Measurements from ENCODE around the gene IGFBPL1. TPM values are rescaled to one million over a fixed set of nuclear protein-coding genes. Genes with fewer than 3 reads are reported as not detected.

IGFBPL1 gene
- polyA plus RNA-seq, 2 of the 4 experiments (the other 2 are of a cell fraction): 2.5 to 2.7 TPM

DNA sequence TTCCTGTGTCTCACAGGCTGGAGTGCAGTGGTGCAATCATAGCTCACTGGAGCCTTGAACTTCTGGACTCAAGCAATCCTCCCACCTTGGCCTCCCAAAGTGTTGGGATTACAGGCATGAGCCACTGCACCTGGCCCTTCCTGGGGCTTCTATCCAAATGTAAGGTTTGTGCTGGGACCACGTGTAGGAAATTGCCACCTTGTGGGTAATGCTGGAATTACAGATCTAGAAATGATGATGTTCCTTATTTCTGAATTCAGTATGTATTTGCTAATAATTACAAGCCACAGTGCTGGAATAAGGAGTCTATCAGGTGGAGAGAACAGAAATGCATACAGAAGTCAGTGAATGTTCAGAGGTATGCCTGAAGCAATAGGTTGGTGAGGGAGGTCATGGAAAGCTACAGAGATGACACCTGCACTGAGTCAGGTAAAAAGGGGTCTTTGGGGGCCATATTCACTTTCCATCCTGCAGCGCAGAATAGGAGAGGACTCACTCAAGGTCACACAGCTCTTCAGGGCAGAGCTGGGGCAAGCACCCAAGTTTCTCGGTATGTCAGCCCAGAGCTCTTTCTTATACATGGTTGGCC, 8.8 kb upstream of the IGFBPL1 start (continued):
- TF ChIP-seq EP300 (IDR thresholded peaks at IDR 0.05) (no peak), CHD2 (IDR thresholded peaks at IDR 0.05; ENCODE audit: low read length, partially characterized antibody) (no peak), BHLHE40 (IDR thresholded peaks at IDR 0.05; ENCODE audit: low read depth, low read length) (no peak), ZFP36 (IDR thresholded peaks at IDR 0.05; ENCODE audit: borderline replicate concordance, partially characterized antibody) (no peak)
- TF ChIP-seq, protein P1, sequence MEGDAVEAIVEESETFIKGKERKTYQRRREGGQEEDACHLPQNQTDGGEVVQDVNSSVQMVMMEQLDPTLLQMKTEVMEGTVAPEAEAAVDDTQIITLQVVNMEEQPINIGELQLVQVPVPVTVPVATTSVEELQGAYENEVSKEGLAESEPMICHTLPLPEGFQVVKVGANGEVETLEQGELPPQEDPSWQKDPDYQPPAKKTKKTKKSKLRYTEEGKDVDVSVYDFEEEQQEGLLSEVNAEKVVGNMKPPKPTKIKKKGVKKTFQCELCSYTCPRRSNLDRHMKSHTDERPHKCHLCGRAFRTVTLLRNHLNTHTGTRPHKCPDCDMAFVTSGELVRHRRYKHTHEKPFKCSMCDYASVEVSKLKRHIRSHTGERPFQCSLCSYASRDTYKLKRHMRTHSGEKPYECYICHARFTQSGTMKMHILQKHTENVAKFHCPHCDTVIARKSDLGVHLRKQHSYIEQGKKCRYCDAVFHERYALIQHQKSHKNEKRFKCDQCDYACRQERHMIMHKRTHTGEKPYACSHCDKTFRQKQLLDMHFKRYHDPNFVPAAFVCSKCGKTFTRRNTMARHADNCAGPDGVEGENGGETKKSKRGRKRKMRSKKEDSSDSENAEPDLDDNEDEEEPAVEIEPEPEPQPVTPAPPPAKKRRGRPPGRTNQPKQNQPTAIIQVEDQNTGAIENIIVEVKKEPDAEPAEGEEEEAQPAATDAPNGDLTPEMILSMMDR (IDR thresholded peaks at IDR 0.05): peak; percentile 59

DNA sequence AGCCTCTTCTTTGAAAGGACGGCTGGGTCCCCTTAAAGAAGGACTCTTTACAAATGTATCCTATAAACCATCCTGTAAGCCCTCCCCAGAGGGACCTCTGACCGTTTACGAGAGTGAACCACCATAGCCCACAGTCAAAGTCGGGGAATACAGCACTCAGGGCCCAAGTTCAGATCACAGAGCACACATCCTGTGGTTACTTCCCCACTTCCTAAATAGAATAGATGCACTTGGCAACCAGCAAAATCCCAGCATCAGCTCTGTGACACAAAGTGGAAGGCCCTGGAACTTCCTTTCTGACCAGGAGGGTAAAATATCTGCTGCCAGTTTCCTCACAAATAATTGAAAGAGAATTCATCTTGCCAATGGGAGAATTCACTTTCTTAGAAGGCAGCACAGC, 6.9 kb upstream of the IGFBPL1 start:
- H3K4me1 ChIP-seq: peaks cover 8% of the 10 kb centered on the region; the same call in 1 of the 3 replicates
- ChIA-PET POLR2A (no interaction called here), CTCF (interaction anchor here (1.6 to 1.9 kb wide), 2 partner anchors 14 to 39 kb away, joined by 4 to 7 read pairs; no protein-coding TSS in a partner anchor)
- no peak overlapping the region for H3K4me2 ChIP-seq
- 73% methylated on average over 4 of the region's 4 CpGs for WGBS (ENCODE audit: missing lambda C conversion rate)
- no peak overlapping the region for H3K27ac ChIP-seq
- DNase-seq (ENCODE audit: low read depth in 1 of 2, low spot score in 1 of 2) (no peak), ATAC-seq (no peak), FAIRE-seq (no peak)
- H3K9me3 ChIP-seq: no peaks in the 10 kb centered on the region
- H3K4me3 ChIP-seq: no peak overlapping the region
- no peak for TF ChIP-seq SMC3 (IDR thresholded peaks at IDR 0.05)
- no peak for TF ChIP-seq NR3C1 (IDR thresholded peaks at IDR 0.05)
- TF ChIP-seq FOSB (CRISPR knock-in tag; IDR thresholded peaks at IDR 0.05): no peak
- no peak for TF ChIP-seq BHLHE40 (IDR thresholded peaks at IDR 0.05; ENCODE audit: low read depth, low read length)
- no peak for TF ChIP-seq CBX8 (IDR thresholded peaks at IDR 0.05)
- TF ChIP-seq, protein P2, sequence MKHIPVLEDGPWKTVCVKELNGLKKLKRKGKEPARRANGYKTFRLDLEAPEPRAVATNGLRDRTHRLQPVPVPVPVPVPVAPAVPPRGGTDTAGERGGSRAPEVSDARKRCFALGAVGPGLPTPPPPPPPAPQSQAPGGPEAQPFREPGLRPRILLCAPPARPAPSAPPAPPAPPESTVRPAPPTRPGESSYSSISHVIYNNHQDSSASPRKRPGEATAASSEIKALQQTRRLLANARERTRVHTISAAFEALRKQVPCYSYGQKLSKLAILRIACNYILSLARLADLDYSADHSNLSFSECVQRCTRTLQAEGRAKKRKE (CRISPR knock-in tag; IDR thresholded peaks at IDR 0.05; ENCODE audit: low read depth): no peak
- no peak for TF ChIP-seq FOXS1 (CRISPR knock-in tag; IDR thresholded peaks at IDR 0.05)
- TF ChIP-seq, protein P3, sequence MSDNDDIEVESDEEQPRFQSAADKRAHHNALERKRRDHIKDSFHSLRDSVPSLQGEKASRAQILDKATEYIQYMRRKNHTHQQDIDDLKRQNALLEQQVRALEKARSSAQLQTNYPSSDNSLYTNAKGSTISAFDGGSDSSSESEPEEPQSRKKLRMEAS (IDR thresholded peaks at IDR 0.05): no peak
- no peak for TF ChIP-seq ZC3H11A (IDR thresholded peaks at IDR 0.05)
- TF ChIP-seq CBX2 (IDR thresholded peaks at IDR 0.05; ENCODE audit: borderline replicate concordance, low read depth): no peak
- TF ChIP-seq RARB (CRISPR knock-in tag; IDR thresholded peaks at IDR 0.05): no peak
- no peak for TF ChIP-seq HDAC2 (IDR thresholded peaks at IDR 0.05)
- no peak for TF ChIP-seq POLR2A (IDR thresholded peaks at IDR 0.05; ENCODE audit: low read length)
- no peak for TF ChIP-seq POLR2AphosphoS2 (conservative IDR thresholded peaks at IDR 0.05; ENCODE audit: low read length)

DNA sequence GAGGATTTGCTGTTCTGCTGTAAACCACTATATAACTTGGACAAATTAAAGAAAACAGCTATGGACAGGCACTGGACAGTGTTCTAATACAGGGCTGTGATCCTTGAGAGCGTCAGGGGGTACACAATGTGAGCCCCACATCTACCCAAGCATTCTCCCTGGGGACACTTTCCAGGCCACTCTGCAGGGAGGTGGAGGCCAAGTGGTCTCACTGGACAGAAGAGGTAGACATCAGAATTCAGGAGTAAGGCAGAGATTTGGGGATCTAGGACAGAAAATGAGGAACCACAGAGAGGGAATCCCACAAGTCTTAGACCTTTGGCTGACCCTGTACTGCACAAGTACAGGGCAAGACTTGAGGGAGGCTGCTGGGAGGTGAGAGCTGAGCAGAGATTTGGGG, 3.8 kb upstream of the IGFBPL1 start:
- no peak for ATAC-seq
- no peak for TF ChIP-seq ESRRA (IDR thresholded peaks at IDR 0.05; ENCODE audit: borderline replicate concordance, low read length)
- TF ChIP-seq NFE2L2 (conservative IDR thresholded peaks at IDR 0.05; ENCODE audit: low read length): no peak
- TF ChIP-seq MAZ (IDR thresholded peaks at IDR 0.05; ENCODE audit: borderline replicate concordance, low read depth, low read length): no peak
- no peak for TF ChIP-seq TFCP2L1 (CRISPR knock-in tag; IDR thresholded peaks at IDR 0.05)
- no peak for TF ChIP-seq FOXS1 (CRISPR knock-in tag; IDR thresholded peaks at IDR 0.05)
- no peak for TF ChIP-seq FOSL2 (IDR thresholded peaks at IDR 0.05)
- no peak for TF ChIP-seq FOSL2 (CRISPR knock-in tag; IDR thresholded peaks at IDR 0.05)
- TF ChIP-seq, protein P4, sequence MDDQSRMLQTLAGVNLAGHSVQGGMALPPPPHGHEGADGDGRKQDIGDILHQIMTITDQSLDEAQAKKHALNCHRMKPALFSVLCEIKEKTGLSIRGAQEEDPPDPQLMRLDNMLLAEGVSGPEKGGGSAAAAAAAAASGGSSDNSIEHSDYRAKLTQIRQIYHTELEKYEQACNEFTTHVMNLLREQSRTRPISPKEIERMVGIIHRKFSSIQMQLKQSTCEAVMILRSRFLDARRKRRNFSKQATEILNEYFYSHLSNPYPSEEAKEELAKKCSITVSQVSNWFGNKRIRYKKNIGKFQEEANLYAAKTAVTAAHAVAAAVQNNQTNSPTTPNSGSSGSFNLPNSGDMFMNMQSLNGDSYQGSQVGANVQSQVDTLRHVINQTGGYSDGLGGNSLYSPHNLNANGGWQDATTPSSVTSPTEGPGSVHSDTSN (IDR thresholded peaks at IDR 0.05): no peak
- no peak for TF ChIP-seq RAD21 (conservative IDR thresholded peaks at IDR 0.05 in 1 of 2, IDR thresholded peaks at IDR 0.05 in 1 of 2)
- no peak for TF ChIP-seq JUNB (IDR thresholded peaks at IDR 0.05)
- TF ChIP-seq HOXB13 (CRISPR knock-in tag; IDR thresholded peaks at IDR 0.05; ENCODE audit: low read depth): no peak
- TF ChIP-seq, protein P5, sequence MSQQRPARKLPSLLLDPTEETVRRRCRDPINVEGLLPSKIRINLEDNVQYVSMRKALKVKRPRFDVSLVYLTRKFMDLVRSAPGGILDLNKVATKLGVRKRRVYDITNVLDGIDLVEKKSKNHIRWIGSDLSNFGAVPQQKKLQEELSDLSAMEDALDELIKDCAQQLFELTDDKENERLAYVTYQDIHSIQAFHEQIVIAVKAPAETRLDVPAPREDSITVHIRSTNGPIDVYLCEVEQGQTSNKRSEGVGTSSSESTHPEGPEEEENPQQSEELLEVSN (IDR thresholded peaks at IDR 0.05; ENCODE audit: borderline replicate concordance, low read depth): no peak
- TF ChIP-seq, protein P6, sequence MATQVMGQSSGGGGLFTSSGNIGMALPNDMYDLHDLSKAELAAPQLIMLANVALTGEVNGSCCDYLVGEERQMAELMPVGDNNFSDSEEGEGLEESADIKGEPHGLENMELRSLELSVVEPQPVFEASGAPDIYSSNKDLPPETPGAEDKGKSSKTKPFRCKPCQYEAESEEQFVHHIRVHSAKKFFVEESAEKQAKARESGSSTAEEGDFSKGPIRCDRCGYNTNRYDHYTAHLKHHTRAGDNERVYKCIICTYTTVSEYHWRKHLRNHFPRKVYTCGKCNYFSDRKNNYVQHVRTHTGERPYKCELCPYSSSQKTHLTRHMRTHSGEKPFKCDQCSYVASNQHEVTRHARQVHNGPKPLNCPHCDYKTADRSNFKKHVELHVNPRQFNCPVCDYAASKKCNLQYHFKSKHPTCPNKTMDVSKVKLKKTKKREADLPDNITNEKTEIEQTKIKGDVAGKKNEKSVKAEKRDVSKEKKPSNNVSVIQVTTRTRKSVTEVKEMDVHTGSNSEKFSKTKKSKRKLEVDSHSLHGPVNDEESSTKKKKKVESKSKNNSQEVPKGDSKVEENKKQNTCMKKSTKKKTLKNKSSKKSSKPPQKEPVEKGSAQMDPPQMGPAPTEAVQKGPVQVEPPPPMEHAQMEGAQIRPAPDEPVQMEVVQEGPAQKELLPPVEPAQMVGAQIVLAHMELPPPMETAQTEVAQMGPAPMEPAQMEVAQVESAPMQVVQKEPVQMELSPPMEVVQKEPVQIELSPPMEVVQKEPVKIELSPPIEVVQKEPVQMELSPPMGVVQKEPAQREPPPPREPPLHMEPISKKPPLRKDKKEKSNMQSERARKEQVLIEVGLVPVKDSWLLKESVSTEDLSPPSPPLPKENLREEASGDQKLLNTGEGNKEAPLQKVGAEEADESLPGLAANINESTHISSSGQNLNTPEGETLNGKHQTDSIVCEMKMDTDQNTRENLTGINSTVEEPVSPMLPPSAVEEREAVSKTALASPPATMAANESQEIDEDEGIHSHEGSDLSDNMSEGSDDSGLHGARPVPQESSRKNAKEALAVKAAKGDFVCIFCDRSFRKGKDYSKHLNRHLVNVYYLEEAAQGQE (IDR thresholded peaks at IDR 0.05): no peak
- no peak for TF ChIP-seq RCOR1 (IDR thresholded peaks at IDR 0.05; ENCODE audit: low read depth, low read length)
- TF ChIP-seq FOSB (CRISPR knock-in tag; IDR thresholded peaks at IDR 0.05): no peak

More for the DNA sequence above, 3.8 kb upstream of the IGFBPL1 start:
- H3K9me3 ChIP-seq: no peaks in the 10 kb centered on the region
- CTCF ChIA-PET: interaction anchor here (1.4 to 1.8 kb wide), 2 partner anchors 9 to 11 kb away, joined by 5 to 6 read pairs; no protein-coding TSS in a partner anchor
- H3K4me1 ChIP-seq: no peaks in the 10 kb centered on the region
- DNase-seq (ENCODE audit: low read depth in 1 of 2, low spot score in 1 of 2) (no peak), FAIRE-seq (no peak)
- no peak overlapping the region for H3K4me2 ChIP-seq
- no peak overlapping the region for H3K27ac ChIP-seq
- no peak overlapping the region for H3K4me3 ChIP-seq
- POLR2A ChIA-PET: no interaction called here
- WGBS (ENCODE audit: missing lambda C conversion rate): 70% methylated on average over 1 of the region's 1 CpG
